ENCODE data around the gene DNM1L.

DNM1L gene

DNA sequence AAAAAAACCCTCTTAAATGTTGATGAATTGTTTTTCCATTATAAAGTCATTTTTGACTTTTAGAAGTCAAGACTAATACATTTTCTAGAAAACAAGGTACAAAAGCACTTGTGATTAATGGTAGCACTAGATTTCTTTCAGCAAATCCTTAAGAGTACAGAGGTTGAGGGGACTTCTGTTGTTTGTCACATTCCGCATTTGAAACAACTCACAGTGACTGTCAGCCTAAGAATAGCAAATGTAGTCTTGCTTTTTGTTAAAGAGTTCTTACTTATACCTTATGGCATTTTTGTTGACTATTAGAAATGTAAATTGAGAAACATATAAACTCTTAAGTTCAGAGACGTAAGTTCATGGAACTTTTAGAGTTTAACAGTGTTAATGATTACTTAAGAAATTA, 60.2 kb downstream of the DNM1L start:
- Histone ChIP-seq H3K9me3 (ENCODE audit: insufficient read depth, low read length) (no peaks in the 10 kb centered on the region), H3K79me2 (ENCODE audit: low read length) (peaks cover 11% of the 10 kb centered on the region; the same call in 1 of the 2 replicates), H3K36me3 (replicated peaks; ENCODE audit: low read depth, low read length) (peaks cover 55% of the 10 kb centered on the region), H3K27ac (ENCODE audit: low read length) (no peak overlapping the region), H3K9ac (ENCODE audit: low read length) (no peak overlapping the region), H3K4me1 (ENCODE audit: low read length) (no peaks in the 10 kb centered on the region), H4K20me1 (ENCODE audit: insufficient read depth, low read length) (peaks cover 6% of the 10 kb centered on the region), H2AFZ (ENCODE audit: low read depth, low read length) (no peak overlapping the region), H3K4me3 (ENCODE audit: low read length) (no peak overlapping the region), H3K4me2 (ENCODE audit: low read length) (no peak overlapping the region), H3K27me3 (ENCODE audit: low read depth, low read length) (no peaks in the 10 kb centered on the region)
- TF ChIP-seq EZH2phosphoT487 (IDR thresholded peaks at IDR 0.05; ENCODE audit: low read depth) = no peak
- TF ChIP-seq CTCF (IDR thresholded peaks at IDR 0.05; ENCODE audit: low read depth, low read length) = no peak

DNA sequence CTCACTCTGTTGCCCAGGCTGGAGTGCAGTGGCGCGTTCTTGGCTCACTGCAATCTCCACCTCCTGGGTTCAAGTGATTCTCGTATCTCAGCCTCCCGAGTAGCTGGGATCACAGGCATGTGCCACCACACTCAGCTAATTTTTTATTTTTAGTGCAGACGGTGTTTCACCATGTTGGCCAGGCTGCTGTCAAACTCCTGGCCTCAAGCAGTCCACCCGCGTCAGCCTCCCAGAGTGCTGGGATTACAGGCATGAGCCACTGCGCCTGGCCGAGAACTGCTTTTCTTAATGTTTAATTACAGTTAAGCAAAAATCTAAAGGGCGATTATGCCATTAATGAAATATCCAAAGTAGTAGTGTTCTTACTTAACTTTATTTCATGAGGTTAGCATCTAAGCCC, 63.0 kb downstream of the DNM1L start:
- no peak for TF ChIP-seq CTCF (IDR thresholded peaks at IDR 0.05; ENCODE audit: low read depth, low read length)
- no peak for TF ChIP-seq EZH2phosphoT487 (IDR thresholded peaks at IDR 0.05; ENCODE audit: low read depth)
- Histone ChIP-seq H4K20me1 (ENCODE audit: insufficient read depth, low read length) (peaks cover 6% of the 10 kb centered on the region), H3K27ac (ENCODE audit: low read length) (no peak overlapping the region), H3K27me3 (ENCODE audit: low read depth, low read length) (no peaks in the 10 kb centered on the region), H2AFZ (ENCODE audit: low read depth, low read length) (no peak overlapping the region), H3K9me3 (ENCODE audit: insufficient read depth, low read length) (no peaks in the 10 kb centered on the region), H3K79me2 (ENCODE audit: low read length) (peaks cover 11% of the 10 kb centered on the region; the same call in 1 of the 2 replicates), H3K4me3 (ENCODE audit: low read length) (no peak overlapping the region), H3K4me2 (ENCODE audit: low read length) (no peak overlapping the region), H3K4me1 (ENCODE audit: low read length) (no peaks in the 10 kb centered on the region), H3K36me3 (replicated peaks; ENCODE audit: low read depth, low read length) (peaks cover 66% of the 10 kb centered on the region), H3K9ac (ENCODE audit: low read length) (no peak overlapping the region)

GRCh38 chr12:32743264-32743663, 64.2 kb downstream of the DNM1L start:
- H3K27ac ChIP-seq (ENCODE audit: low read length) = no peak overlapping the region

DNA sequence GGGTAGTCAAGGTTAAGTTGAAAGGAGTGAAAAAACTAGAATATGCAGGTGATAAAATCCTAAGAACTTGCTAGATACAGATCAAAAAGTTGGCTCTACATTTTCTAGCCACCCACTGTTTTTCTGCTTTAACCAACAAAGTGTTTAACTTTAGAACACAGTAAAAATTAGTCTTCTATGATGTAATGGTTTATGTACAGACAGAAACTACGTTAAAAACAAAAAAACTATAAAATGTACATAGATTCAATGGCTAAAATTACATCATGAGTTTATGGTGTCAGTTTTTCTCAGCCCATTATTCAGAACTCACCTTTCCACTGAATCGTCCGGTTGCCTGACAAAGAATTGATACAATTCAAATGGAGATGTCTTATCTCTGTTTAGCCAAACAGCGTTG, 74.5 kb downstream of the DNM1L start:
- Histone ChIP-seq H3K27me3 (ENCODE audit: low read depth, low read length) (peaks cover 4% of the 10 kb centered on the region; the same call in 1 of the 2 replicates), H3K9me3 (ENCODE audit: insufficient read depth, low read length) (no peaks in the 10 kb centered on the region), H3K9ac (ENCODE audit: low read length) (no peak overlapping the region), H3K79me2 (ENCODE audit: low read length) (peaks cover 35% of the 10 kb centered on the region), H4K20me1 (ENCODE audit: insufficient read depth, low read length) (no peaks in the 10 kb centered on the region), H3K4me1 (ENCODE audit: low read length) (peaks cover 9% of the 10 kb centered on the region), H3K27ac (ENCODE audit: low read length) (no peak overlapping the region), H3K36me3 (replicated peaks; ENCODE audit: low read depth, low read length) (peaks cover 42% of the 10 kb centered on the region), H2AFZ (ENCODE audit: low read depth, low read length) (no peak overlapping the region), H3K4me3 (ENCODE audit: low read length) (peak overlapping the region; percentile 93; the same call in 1 of the 2 replicates), H3K4me2 (ENCODE audit: low read length) (peak overlapping the region; percentile 95)
- TF ChIP-seq CTCF (IDR thresholded peaks at IDR 0.05; ENCODE audit: low read depth, low read length) (no peak), EZH2phosphoT487 (IDR thresholded peaks at IDR 0.05; ENCODE audit: low read depth) (no peak)

More at GRCh38 chr12:32743264-32743663, 64.2 kb downstream of the DNM1L start:
- H2AFZ ChIP-seq (ENCODE audit: low read depth, low read length) = no peak overlapping the region
- peaks cover 6% of the 10 kb centered on the region for H4K20me1 ChIP-seq (ENCODE audit: insufficient read depth, low read length)
- no peaks in the 10 kb centered on the region for H3K9me3 ChIP-seq (ENCODE audit: insufficient read depth, low read length)
- no peak overlapping the region for H3K4me3 ChIP-seq (ENCODE audit: low read length)
- TF ChIP-seq EZH2phosphoT487 (IDR thresholded peaks at IDR 0.05; ENCODE audit: low read depth) = no peak
- peaks cover 71% of the 10 kb centered on the region for H3K36me3 ChIP-seq (replicated peaks; ENCODE audit: low read depth, low read length)
- no peaks in the 10 kb centered on the region for H3K27me3 ChIP-seq (ENCODE audit: low read depth, low read length)
- no peak overlapping the region for H3K4me2 ChIP-seq (ENCODE audit: low read length)
- no peak overlapping the region for H3K9ac ChIP-seq (ENCODE audit: low read length)
- no peaks in the 10 kb centered on the region for H3K4me1 ChIP-seq (ENCODE audit: low read length)
- H3K79me2 ChIP-seq (ENCODE audit: low read length) = peaks cover 11% of the 10 kb centered on the region; the same call in 1 of the 2 replicates
